Liver (tissue), 9 donors: ENCODE results near the gene HMG20B. TPM values are rescaled to one million over a fixed set of nuclear protein-coding genes. Genes with fewer than 3 reads are reported as not detected.
A peak's percentile ranks its signal among the peaks of the same experiment; 100 is the strongest.

Source experiments
- DNase-seq: peaks from one replicate; pipeline ENCODE4 v3.0.0-alpha.2; 2017; ENCODE audit warnings: low spot score
- H3K27ac ChIP-seq, 2 donors: one replicate each; pipeline ENCODE4 v1.7.0; 2013; ENCODE audit warnings: inconsistent platforms in 2 of 2, low read length in 2 of 2, control low read depth in 1 of 2, low read depth in 1 of 2, mild to moderate bottlenecking in 1 of 2
- H3K27me3 ChIP-seq, 4 donors: one replicate each; pipeline versions ENCODE4 v1.6.1 to v1.7.0; 2013; ENCODE audit warnings: low read length in 3 of 4, inconsistent platforms in 1 of 4, mild to moderate bottlenecking in 1 of 4, moderate library complexity in 1 of 4; ENCODE audit not compliant: control insufficient read depth in 4 of 4, insufficient read depth in 4 of 4
- H3K36me3 ChIP-seq, 4 donors: one replicate each; pipeline versions ENCODE4 v1.6.1 to v1.7.0; 2013; ENCODE audit warnings: low read length in 3 of 4, mild to moderate bottlenecking in 3 of 4, low read depth in 1 of 4, moderate library complexity in 1 of 4; ENCODE audit not compliant: control insufficient read depth in 4 of 4, insufficient read depth in 3 of 4
- H3K4me1 ChIP-seq, 4 donors: one replicate each; pipeline versions ENCODE4 v1.6.1 to v1.7.0; 2013; ENCODE audit warnings: low read length in 3 of 4, mild to moderate bottlenecking in 3 of 4, moderate library complexity in 1 of 4; ENCODE audit not compliant: control insufficient read depth in 4 of 4, insufficient read depth in 4 of 4
- H3K4me3 ChIP-seq, 3 donors: one replicate each; pipeline versions ENCODE4 v1.6.1 to v1.7.0; 2013; ENCODE audit warnings: low read length in 3 of 3, control low read depth in 1 of 3, low read depth in 1 of 3, mild to moderate bottlenecking in 1 of 3
- H3K9ac ChIP-seq, 2 donors: one replicate each; pipeline ENCODE4 v1.7.0; 2013; ENCODE audit warnings: low read length in 2 of 2, mild to moderate bottlenecking in 2 of 2, moderate library complexity in 2 of 2, control low read depth in 1 of 2, low read depth in 1 of 2
- H3K9me3 ChIP-seq, 4 donors: one replicate each; pipeline versions ENCODE4 v1.6.1 to v1.7.0; 2013; ENCODE audit warnings: low read length in 3 of 4; ENCODE audit not compliant: control insufficient read depth in 4 of 4
- ATF3 ChIP-seq: IDR thresholded peaks from 2 replicates; pipeline ENCODE4 v1.6.1; 2016; ENCODE audit warnings: antibody characterized with exemption
- FOXA2 ChIP-seq: IDR thresholded peaks from 2 replicates; pipeline ENCODE4 v1.6.1; 2016; ENCODE audit warnings: antibody characterized with exemption
- HNF4A ChIP-seq, 2 donors: conservative IDR thresholded peaks; 2 replicates each; pipeline ENCODE4 v1.6.1; 2016; ENCODE audit warnings: antibody characterized with exemption in 2 of 2, mild to moderate bottlenecking in 2 of 2
- HNF4G ChIP-seq: IDR thresholded peaks from 2 replicates; pipeline ENCODE4 v1.6.1; 2016; ENCODE audit warnings: antibody characterized with exemption
- NR2F2 ChIP-seq: IDR thresholded peaks from 2 replicates; pipeline ENCODE4 v1.6.1; 2016; ENCODE audit warnings: antibody characterized with exemption
- RAD21 ChIP-seq, 2 donors: IDR thresholded peaks; 2 replicates each; pipeline ENCODE4 v1.6.1; 2016; ENCODE audit warnings: antibody characterized with exemption in 2 of 2, mild to moderate bottlenecking in 2 of 2
- SP1 ChIP-seq: IDR thresholded peaks from 2 replicates; pipeline ENCODE4 v1.6.1; 2018; ENCODE audit warnings: antibody characterized with exemption, mild to moderate bottlenecking
- WGBS: extraction: QIAGEN DNeasy Blood & Tissue Kit; methylation state at CpG from one replicate; pipeline ENCODE4 v1.1.7; 2013; 5-methylcytosine and 5-hydroxymethylcytosine counted together
- polyA plus RNA-seq, 2 donors: library from polyadenylated mRNA; stranded (reverse) in 1 of 2; unstranded in 1 of 2; fragments of 200-250 nt in 1 of 2; fragments of >200 nt in 1 of 2; fragmentation: Nextera tagmentation in 1 of 2; extraction: Ambion mirVana in 1 of 2; gene quantifications; one replicate each; pipeline versions ENCODE4 v1.2.1 to v1.2.3, GENCODE V29; 2013 to 2015
- total RNA-seq, 2 donors: library from RNA; depleted of rRNA; stranded (reverse); fragments of >200 nt; gene quantifications; one replicate each; pipeline ENCODE4 v1.2.3, GENCODE V29; 2014
- TF ChIP-seq, protein P1 (sequence below): IDR thresholded peaks from 2 replicates; pipeline ENCODE4 v1.6.1; 2016; ENCODE audit warnings: antibody characterized with exemption
- donor health status: healthy.
- donor health status: healthy.
- donor health status: healthy.
- donor health status: healthy.
- donor health status: healthy.

Gene HMG20B
- total and polyA plus RNA-seq, 4 donors = 28.6 to 35.1 (median 30.5) TPM

GRCh38 chr19:3573162-3573857, 566 bp downstream of the HMG20B start:
- no peak for DNase-seq
- H3K4me3 ChIP-seq = peak overlapping the region; percentile 66 to 94 (median 80)
- peak overlapping the region; percentile 28 to 35 for H3K27ac ChIP-seq
- peaks cover 3 to 13% (median 9%) of the 10 kb centered on the region in 4 donors for H3K4me1 ChIP-seq
- 3% methylated on average over 60 of the region's 60 CpGs for WGBS
- no peaks in the 10 kb centered on the region for H3K9me3 ChIP-seq
- H3K9ac ChIP-seq = peak overlapping the region; percentile 2 to 71
- peaks cover 0 to 2% (median 0%) of the 10 kb centered on the region in 4 donors for H3K36me3 ChIP-seq
- H3K27me3 ChIP-seq = no peaks in the 10 kb centered on the region
- TF ChIP-seq FOXA2 (no peak), RAD21 (IDR thresholded peaks at IDR 0.05) (no peak), ATF3 (no peak), HNF4G (no peak)

DNA sequence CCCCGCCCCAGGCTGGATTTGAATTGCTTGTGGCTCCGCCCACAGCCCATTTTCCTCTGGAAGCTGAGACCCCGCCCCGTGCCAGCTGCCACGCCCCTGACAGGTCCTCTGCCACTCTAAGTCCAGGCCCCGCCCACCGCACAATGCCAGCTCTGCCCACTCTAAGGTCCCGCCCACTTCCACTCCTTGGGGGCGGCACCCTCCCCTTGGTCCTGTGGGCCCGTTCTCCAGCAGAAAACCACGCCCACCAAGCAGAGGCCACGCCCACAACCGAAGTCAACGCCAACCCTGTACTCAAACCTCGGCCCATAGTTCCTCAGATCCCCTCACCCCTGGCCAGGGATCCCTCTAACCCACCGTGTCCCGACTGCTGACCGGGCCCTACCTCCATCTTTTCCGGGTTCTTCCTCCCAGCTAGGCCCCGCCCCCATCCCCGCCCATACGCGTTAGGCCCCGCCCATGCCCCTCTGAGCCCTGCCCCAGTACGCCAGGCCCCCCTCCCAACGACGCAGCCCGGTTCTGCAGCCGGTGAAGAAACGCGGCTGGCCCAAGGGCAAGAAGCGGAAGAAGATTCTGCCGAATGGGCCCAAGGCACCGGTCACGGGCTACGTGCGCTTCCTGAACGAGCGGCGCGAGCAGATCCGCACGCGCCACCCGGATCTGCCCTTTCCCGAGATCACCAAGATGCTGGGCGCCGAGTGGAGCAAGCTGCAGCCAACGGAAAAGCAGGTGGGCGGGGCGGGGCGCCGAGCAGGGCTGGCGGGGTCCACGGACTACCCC, 1.3 kb downstream of the HMG20B start:
- peak; percentile 82 for DNase-seq
- no peak for TF ChIP-seq RAD21 (IDR thresholded peaks at IDR 0.05)
- TF ChIP-seq, protein P1, sequence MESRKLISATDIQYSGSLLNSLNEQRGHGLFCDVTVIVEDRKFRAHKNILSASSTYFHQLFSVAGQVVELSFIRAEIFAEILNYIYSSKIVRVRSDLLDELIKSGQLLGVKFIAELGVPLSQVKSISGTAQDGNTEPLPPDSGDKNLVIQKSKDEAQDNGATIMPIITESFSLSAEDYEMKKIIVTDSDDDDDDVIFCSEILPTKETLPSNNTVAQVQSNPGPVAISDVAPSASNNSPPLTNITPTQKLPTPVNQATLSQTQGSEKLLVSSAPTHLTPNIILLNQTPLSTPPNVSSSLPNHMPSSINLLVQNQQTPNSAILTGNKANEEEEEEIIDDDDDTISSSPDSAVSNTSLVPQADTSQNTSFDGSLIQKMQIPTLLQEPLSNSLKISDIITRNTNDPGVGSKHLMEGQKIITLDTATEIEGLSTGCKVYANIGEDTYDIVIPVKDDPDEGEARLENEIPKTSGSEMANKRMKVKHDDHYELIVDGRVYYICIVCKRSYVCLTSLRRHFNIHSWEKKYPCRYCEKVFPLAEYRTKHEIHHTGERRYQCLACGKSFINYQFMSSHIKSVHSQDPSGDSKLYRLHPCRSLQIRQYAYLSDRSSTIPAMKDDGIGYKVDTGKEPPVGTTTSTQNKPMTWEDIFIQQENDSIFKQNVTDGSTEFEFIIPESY = no peak
- TF ChIP-seq NR2F2 = no peak
- peak; percentile 19 for TF ChIP-seq SP1
- Histone ChIP-seq H3K27me3 (no peaks in the 10 kb centered on the region), H3K9ac (no peak overlapping the region), H3K27ac (no peak overlapping the region), H3K9me3 (no peaks in the 10 kb centered on the region), H3K4me1 (peaks cover 3 to 13% (median 9%) of the 10 kb centered on the region in 4 donors), H3K36me3 (peaks cover 0 to 2% (median 0%) of the 10 kb centered on the region in 4 donors), H3K4me3 (peak overlapping the region in 1 of 3 donors; percentile 94)
- WGBS = 67% methylated on average over 55 of the region's 55 CpGs

- Histone ChIP-seq H3K4me1 (peaks cover 3 to 13% (median 9%) of the 10 kb centered on the region in 4 donors), H3K27me3 (no peaks in the 10 kb centered on the region), H3K4me3 (no peak overlapping the region), H3K27ac (no peak overlapping the region), H3K36me3 (peaks cover 0 to 2% (median 0%) of the 10 kb centered on the region in 4 donors), H3K9ac (no peak overlapping the region), H3K9me3 (no peaks in the 10 kb centered on the region)
- WGBS = 92% methylated on average over 19 of the region's 19 CpGs
- TF ChIP-seq HNF4A (conservative IDR thresholded peaks at IDR 0.05) (no peak), RAD21 (IDR thresholded peaks at IDR 0.05) (peak in 1 of 2 donors; percentile 31)
- DNase-seq = no peak
These were observed 2.6 kb downstream of the HMG20B start for GRCh38 chr19:3575260-3575741.
